Liver (tissue), 9 donors: ENCODE results near the gene LRRC2. TPM values are rescaled to one million over a fixed set of nuclear protein-coding genes. Genes with fewer than 3 reads are reported as not detected.

Source experiments
- DNase-seq: peaks from one replicate; pipeline ENCODE4 v3.0.0-alpha.2; 2017; ENCODE audit warnings: low spot score
- H3K27ac ChIP-seq, 2 donors: one replicate each; pipeline ENCODE4 v1.7.0; 2013; ENCODE audit warnings: inconsistent platforms in 2 of 2, low read length in 2 of 2, control low read depth in 1 of 2, low read depth in 1 of 2, mild to moderate bottlenecking in 1 of 2
- H3K27me3 ChIP-seq, 4 donors: one replicate each; pipeline versions ENCODE4 v1.6.1 to v1.7.0; 2013; ENCODE audit warnings: low read length in 3 of 4, inconsistent platforms in 1 of 4, mild to moderate bottlenecking in 1 of 4, moderate library complexity in 1 of 4; ENCODE audit not compliant: control insufficient read depth in 4 of 4, insufficient read depth in 4 of 4
- H3K36me3 ChIP-seq, 4 donors: one replicate each; pipeline versions ENCODE4 v1.6.1 to v1.7.0; 2013; ENCODE audit warnings: low read length in 3 of 4, mild to moderate bottlenecking in 3 of 4, low read depth in 1 of 4, moderate library complexity in 1 of 4; ENCODE audit not compliant: control insufficient read depth in 4 of 4, insufficient read depth in 3 of 4
- H3K4me1 ChIP-seq, 4 donors: one replicate each; pipeline versions ENCODE4 v1.6.1 to v1.7.0; 2013; ENCODE audit warnings: low read length in 3 of 4, mild to moderate bottlenecking in 3 of 4, moderate library complexity in 1 of 4; ENCODE audit not compliant: control insufficient read depth in 4 of 4, insufficient read depth in 4 of 4
- H3K4me3 ChIP-seq, 3 donors: one replicate each; pipeline versions ENCODE4 v1.6.1 to v1.7.0; 2013; ENCODE audit warnings: low read length in 3 of 3, control low read depth in 1 of 3, low read depth in 1 of 3, mild to moderate bottlenecking in 1 of 3
- H3K9ac ChIP-seq, 2 donors: one replicate each; pipeline ENCODE4 v1.7.0; 2013; ENCODE audit warnings: low read length in 2 of 2, mild to moderate bottlenecking in 2 of 2, moderate library complexity in 2 of 2, control low read depth in 1 of 2, low read depth in 1 of 2
- H3K9me3 ChIP-seq, 4 donors: one replicate each; pipeline versions ENCODE4 v1.6.1 to v1.7.0; 2013; ENCODE audit warnings: low read length in 3 of 4; ENCODE audit not compliant: control insufficient read depth in 4 of 4
- EGR1 ChIP-seq, 2 donors: IDR thresholded peaks; 2 replicates each; pipeline ENCODE4 v1.6.1; 2016 to 2018; ENCODE audit warnings: antibody characterized with exemption in 2 of 2, low read depth in 2 of 2
- FOXA1 ChIP-seq: IDR thresholded peaks from 2 replicates; pipeline ENCODE4 v1.6.1; 2016; ENCODE audit warnings: antibody characterized with exemption
- GABPA ChIP-seq, 2 donors: IDR thresholded peaks in 1 of 2; conservative IDR thresholded peaks in 1 of 2; 2 replicates each; pipeline ENCODE4 v1.6.1; 2016; ENCODE audit warnings: antibody characterized with exemption in 2 of 2, mild to moderate bottlenecking in 1 of 2, moderate library complexity in 1 of 2
- HNF4A ChIP-seq, 2 donors: conservative IDR thresholded peaks; 2 replicates each; pipeline ENCODE4 v1.6.1; 2016; ENCODE audit warnings: antibody characterized with exemption in 2 of 2, mild to moderate bottlenecking in 2 of 2
- HNF4G ChIP-seq: IDR thresholded peaks from 2 replicates; pipeline ENCODE4 v1.6.1; 2016; ENCODE audit warnings: antibody characterized with exemption
- JUND ChIP-seq, 2 donors: IDR thresholded peaks; 2 replicates each; pipeline ENCODE4 v1.6.1; 2016; ENCODE audit warnings: antibody characterized with exemption in 2 of 2
- NR2F2 ChIP-seq: IDR thresholded peaks from 2 replicates; pipeline ENCODE4 v1.6.1; 2016; ENCODE audit warnings: antibody characterized with exemption
- RAD21 ChIP-seq, 2 donors: IDR thresholded peaks; 2 replicates each; pipeline ENCODE4 v1.6.1; 2016; ENCODE audit warnings: antibody characterized with exemption in 2 of 2, mild to moderate bottlenecking in 2 of 2
- RXRA ChIP-seq, 2 donors: IDR thresholded peaks; 2 replicates each; pipeline ENCODE4 v1.6.1; 2017 to 2018; ENCODE audit warnings: antibody characterized with exemption in 2 of 2, mild to moderate bottlenecking in 1 of 2
- SP1 ChIP-seq: IDR thresholded peaks from 2 replicates; pipeline ENCODE4 v1.6.1; 2018; ENCODE audit warnings: antibody characterized with exemption, mild to moderate bottlenecking
- TAF1 ChIP-seq: conservative IDR thresholded peaks from 2 replicates; pipeline ENCODE4 v1.6.1; 2016; ENCODE audit warnings: antibody characterized with exemption, mild to moderate bottlenecking
- WGBS: extraction: QIAGEN DNeasy Blood & Tissue Kit; methylation state at CpG from one replicate; pipeline ENCODE4 v1.1.7; 2013; 5-methylcytosine and 5-hydroxymethylcytosine counted together
- polyA plus RNA-seq, 2 donors: library from polyadenylated mRNA; stranded (reverse) in 1 of 2; unstranded in 1 of 2; fragments of 200-250 nt in 1 of 2; fragments of >200 nt in 1 of 2; fragmentation: Nextera tagmentation in 1 of 2; extraction: Ambion mirVana in 1 of 2; gene quantifications; one replicate each; pipeline versions ENCODE4 v1.2.1 to v1.2.3, GENCODE V29; 2013 to 2015
- total RNA-seq, 2 donors: library from RNA; depleted of rRNA; stranded (reverse); fragments of >200 nt; gene quantifications; one replicate each; pipeline ENCODE4 v1.2.3, GENCODE V29; 2014
- TF ChIP-seq, protein P1 (sequence below): IDR thresholded peaks from 2 replicates; pipeline ENCODE4 v1.6.1; 2016; ENCODE audit warnings: antibody characterized with exemption
- TF ChIP-seq, protein P2 (sequence below): IDR thresholded peaks from 2 replicates; pipeline ENCODE4 v1.6.1; 2016; ENCODE audit warnings: antibody characterized with exemption
- TF ChIP-seq, protein P3 (sequence below): IDR thresholded peaks from 2 replicates; pipeline ENCODE4 v1.6.1; 2016; ENCODE audit warnings: antibody characterized with exemption, mild to moderate bottlenecking
- TF ChIP-seq, protein P4 (sequence below): fragments of 150-350 bp; IDR thresholded peaks from 2 replicates; pipeline ENCODE4 v1.5.1; 2017; ENCODE audit warnings: improper control_type of control experiment, low read depth, low read length; ENCODE audit not compliant: missing input control
- donor health status: healthy.
- donor health status: healthy.
- donor health status: healthy.
- donor health status: healthy.
- donor health status: healthy.

Gene LRRC2
- total and polyA plus RNA-seq, 4 donors = 0.93 to 7.6 (median 4.2) TPM

DNA sequence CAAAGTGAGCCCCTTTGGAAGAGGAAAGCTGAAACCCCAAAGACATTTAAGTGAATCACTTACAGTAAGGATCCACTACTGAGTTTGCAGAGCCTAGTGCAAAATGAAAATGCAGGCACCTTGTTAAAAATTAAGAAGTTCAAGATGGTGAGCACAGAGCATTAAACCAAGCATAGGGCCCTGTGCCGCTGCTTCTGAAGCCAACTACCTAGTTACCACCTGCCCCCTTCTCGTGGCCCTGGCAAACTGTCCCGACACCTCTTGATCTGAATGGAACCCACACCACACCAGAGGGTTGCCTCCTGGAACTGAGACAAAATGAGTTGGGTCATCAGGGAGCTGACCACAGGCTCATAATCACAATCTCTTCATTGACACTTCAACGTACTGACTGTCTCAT is 25.6 kb downstream of the LRRC2 start:
- Histone ChIP-seq H3K9me3 (no peaks in the 10 kb centered on the region), H3K4me3 (no peak overlapping the region), H3K9ac (no peak overlapping the region), H3K4me1 (peaks cover 0 to 9% (median 4%) of the 10 kb centered on the region in 4 donors), H3K36me3 (peaks cover 0 to 2% (median 0%) of the 10 kb centered on the region in 4 donors), H3K27me3 (no peaks in the 10 kb centered on the region), H3K27ac (no peak overlapping the region)
- WGBS = 98% methylated on average over 4 of the region's 4 CpGs
- DNase-seq = no peak
- no peak for TF ChIP-seq RAD21 (IDR thresholded peaks at IDR 0.05)
- TF ChIP-seq, protein P1, sequence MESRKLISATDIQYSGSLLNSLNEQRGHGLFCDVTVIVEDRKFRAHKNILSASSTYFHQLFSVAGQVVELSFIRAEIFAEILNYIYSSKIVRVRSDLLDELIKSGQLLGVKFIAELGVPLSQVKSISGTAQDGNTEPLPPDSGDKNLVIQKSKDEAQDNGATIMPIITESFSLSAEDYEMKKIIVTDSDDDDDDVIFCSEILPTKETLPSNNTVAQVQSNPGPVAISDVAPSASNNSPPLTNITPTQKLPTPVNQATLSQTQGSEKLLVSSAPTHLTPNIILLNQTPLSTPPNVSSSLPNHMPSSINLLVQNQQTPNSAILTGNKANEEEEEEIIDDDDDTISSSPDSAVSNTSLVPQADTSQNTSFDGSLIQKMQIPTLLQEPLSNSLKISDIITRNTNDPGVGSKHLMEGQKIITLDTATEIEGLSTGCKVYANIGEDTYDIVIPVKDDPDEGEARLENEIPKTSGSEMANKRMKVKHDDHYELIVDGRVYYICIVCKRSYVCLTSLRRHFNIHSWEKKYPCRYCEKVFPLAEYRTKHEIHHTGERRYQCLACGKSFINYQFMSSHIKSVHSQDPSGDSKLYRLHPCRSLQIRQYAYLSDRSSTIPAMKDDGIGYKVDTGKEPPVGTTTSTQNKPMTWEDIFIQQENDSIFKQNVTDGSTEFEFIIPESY = no peak
- TF ChIP-seq EGR1 (IDR thresholded peaks at IDR 0.05; ENCODE audit: low read depth in 2 of 2) = no peak
- TF ChIP-seq, protein P2, sequence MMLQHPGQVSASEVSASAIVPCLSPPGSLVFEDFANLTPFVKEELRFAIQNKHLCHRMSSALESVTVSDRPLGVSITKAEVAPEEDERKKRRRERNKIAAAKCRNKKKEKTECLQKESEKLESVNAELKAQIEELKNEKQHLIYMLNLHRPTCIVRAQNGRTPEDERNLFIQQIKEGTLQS = no peak
- TF ChIP-seq, protein P3, sequence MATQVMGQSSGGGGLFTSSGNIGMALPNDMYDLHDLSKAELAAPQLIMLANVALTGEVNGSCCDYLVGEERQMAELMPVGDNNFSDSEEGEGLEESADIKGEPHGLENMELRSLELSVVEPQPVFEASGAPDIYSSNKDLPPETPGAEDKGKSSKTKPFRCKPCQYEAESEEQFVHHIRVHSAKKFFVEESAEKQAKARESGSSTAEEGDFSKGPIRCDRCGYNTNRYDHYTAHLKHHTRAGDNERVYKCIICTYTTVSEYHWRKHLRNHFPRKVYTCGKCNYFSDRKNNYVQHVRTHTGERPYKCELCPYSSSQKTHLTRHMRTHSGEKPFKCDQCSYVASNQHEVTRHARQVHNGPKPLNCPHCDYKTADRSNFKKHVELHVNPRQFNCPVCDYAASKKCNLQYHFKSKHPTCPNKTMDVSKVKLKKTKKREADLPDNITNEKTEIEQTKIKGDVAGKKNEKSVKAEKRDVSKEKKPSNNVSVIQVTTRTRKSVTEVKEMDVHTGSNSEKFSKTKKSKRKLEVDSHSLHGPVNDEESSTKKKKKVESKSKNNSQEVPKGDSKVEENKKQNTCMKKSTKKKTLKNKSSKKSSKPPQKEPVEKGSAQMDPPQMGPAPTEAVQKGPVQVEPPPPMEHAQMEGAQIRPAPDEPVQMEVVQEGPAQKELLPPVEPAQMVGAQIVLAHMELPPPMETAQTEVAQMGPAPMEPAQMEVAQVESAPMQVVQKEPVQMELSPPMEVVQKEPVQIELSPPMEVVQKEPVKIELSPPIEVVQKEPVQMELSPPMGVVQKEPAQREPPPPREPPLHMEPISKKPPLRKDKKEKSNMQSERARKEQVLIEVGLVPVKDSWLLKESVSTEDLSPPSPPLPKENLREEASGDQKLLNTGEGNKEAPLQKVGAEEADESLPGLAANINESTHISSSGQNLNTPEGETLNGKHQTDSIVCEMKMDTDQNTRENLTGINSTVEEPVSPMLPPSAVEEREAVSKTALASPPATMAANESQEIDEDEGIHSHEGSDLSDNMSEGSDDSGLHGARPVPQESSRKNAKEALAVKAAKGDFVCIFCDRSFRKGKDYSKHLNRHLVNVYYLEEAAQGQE = no peak
- no peak for TF ChIP-seq RXRA (IDR thresholded peaks at IDR 0.05)
- TF ChIP-seq HNF4G = no peak
- TF ChIP-seq TAF1 = no peak
- TF ChIP-seq GABPA (IDR thresholded peaks at IDR 0.05 in 1 of 2, conservative IDR thresholded peaks at IDR 0.05 in 1 of 2) = no peak

DNA sequence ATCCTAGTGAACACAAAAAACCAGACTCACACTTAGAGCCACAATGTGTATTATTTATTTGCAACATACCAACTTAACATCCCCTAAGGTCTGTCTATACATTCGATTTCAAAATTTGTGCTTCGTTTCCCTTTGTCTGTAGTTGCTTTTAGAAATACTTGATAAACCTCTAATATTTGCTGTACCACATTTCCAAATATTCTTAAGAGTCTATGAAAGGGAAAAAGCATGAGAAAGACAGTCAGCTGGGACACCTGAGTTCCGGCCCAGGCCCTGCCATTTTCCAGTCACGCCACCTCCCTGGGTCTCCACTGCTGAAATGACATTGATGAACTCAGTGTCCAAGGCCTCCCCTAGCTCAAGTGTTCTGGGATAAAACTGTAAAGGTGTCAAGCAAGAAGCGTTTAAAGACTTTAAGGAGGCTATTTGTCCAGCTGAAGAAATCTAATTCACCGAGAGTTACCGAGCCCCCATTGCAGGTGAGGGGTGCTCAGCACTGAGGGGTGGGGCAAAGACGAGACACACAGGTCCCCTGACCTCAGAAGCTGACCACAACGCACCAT is 26.6 kb downstream of the LRRC2 start:
- no peak overlapping the region for H3K27ac ChIP-seq
- H3K36me3 ChIP-seq = peaks cover 0 to 2% (median 0%) of the 10 kb centered on the region in 4 donors
- TF ChIP-seq HNF4G = no peak
- TF ChIP-seq, protein P1 = no peak
- TF ChIP-seq NR2F2 = no peak
- no peak for TF ChIP-seq FOXA1
- no peak for TF ChIP-seq GABPA (IDR thresholded peaks at IDR 0.05 in 1 of 2, conservative IDR thresholded peaks at IDR 0.05 in 1 of 2)
- TF ChIP-seq RAD21 (IDR thresholded peaks at IDR 0.05) = no peak
- TF ChIP-seq JUND (IDR thresholded peaks at IDR 0.05) = no peak
- TF ChIP-seq, protein P4, sequence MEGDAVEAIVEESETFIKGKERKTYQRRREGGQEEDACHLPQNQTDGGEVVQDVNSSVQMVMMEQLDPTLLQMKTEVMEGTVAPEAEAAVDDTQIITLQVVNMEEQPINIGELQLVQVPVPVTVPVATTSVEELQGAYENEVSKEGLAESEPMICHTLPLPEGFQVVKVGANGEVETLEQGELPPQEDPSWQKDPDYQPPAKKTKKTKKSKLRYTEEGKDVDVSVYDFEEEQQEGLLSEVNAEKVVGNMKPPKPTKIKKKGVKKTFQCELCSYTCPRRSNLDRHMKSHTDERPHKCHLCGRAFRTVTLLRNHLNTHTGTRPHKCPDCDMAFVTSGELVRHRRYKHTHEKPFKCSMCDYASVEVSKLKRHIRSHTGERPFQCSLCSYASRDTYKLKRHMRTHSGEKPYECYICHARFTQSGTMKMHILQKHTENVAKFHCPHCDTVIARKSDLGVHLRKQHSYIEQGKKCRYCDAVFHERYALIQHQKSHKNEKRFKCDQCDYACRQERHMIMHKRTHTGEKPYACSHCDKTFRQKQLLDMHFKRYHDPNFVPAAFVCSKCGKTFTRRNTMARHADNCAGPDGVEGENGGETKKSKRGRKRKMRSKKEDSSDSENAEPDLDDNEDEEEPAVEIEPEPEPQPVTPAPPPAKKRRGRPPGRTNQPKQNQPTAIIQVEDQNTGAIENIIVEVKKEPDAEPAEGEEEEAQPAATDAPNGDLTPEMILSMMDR = no peak
- no peak for TF ChIP-seq TAF1
- TF ChIP-seq HNF4A (conservative IDR thresholded peaks at IDR 0.05) = no peak
- no peak for TF ChIP-seq SP1
- TF ChIP-seq, protein P2 = no peak
- TF ChIP-seq EGR1 (IDR thresholded peaks at IDR 0.05; ENCODE audit: low read depth in 2 of 2) = no peak
- TF ChIP-seq, protein P3 = no peak
- no peak for TF ChIP-seq RXRA (IDR thresholded peaks at IDR 0.05)
- H3K4me1 ChIP-seq = peaks cover 0 to 9% (median 4%) of the 10 kb centered on the region in 4 donors
- H3K9ac ChIP-seq = no peak overlapping the region
- no peaks in the 10 kb centered on the region for H3K27me3 ChIP-seq
- H3K4me3 ChIP-seq = no peak overlapping the region
- DNase-seq = no peak
- no peaks in the 10 kb centered on the region for H3K9me3 ChIP-seq
- WGBS = 90% methylated on average over 9 of the region's 9 CpGs
